GM10266 (cell line): ENCODE results near the gene ANKRD6.

ENCODE experiments used
- DNase-seq: peaks from one replicate; pipeline ENCODE4 v3.0.0; 2012; ENCODE audit errors: extremely low spot score
- TF ChIP-seq, protein P1 (sequence below): IDR thresholded peaks from 2 replicates; pipeline ENCODE4 v1.5.1; 2012; ENCODE audit warnings: mild to moderate bottlenecking, low read depth; ENCODE audit not compliant: control insufficient read depth, insufficient read depth; ENCODE audit errors: missing control alignments

Gene ANKRD6

DNA sequence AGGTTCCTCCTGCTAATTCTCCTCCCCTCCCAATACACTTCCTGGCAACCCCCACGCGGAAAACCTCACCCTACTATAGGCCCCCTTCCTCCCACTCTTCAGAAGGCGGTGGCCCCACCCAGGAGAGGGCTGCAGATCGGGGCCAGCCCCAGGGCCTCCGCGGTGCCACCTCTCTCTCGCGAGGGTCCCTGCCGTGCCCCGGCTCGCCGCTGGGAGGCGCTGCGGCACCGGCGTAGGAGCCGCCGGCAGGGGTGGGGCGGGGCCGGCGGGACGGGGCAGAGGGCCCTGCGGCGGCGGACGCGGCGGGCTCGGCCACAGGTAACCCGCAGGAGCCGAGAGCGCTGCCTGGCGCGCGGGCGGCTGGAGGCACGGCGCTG lies at the start of gene ANKRD6:
Gene ANKRD6, plus strand, starts transcription at position 278 of the 377 bp plus-strand sequence. CDS start 133,825 bp downstream, outside the sequence.
- peak; percentile 91 for DNase-seq
- TF ChIP-seq, protein P1, sequence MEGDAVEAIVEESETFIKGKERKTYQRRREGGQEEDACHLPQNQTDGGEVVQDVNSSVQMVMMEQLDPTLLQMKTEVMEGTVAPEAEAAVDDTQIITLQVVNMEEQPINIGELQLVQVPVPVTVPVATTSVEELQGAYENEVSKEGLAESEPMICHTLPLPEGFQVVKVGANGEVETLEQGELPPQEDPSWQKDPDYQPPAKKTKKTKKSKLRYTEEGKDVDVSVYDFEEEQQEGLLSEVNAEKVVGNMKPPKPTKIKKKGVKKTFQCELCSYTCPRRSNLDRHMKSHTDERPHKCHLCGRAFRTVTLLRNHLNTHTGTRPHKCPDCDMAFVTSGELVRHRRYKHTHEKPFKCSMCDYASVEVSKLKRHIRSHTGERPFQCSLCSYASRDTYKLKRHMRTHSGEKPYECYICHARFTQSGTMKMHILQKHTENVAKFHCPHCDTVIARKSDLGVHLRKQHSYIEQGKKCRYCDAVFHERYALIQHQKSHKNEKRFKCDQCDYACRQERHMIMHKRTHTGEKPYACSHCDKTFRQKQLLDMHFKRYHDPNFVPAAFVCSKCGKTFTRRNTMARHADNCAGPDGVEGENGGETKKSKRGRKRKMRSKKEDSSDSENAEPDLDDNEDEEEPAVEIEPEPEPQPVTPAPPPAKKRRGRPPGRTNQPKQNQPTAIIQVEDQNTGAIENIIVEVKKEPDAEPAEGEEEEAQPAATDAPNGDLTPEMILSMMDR: peak; percentile 96

DNA sequence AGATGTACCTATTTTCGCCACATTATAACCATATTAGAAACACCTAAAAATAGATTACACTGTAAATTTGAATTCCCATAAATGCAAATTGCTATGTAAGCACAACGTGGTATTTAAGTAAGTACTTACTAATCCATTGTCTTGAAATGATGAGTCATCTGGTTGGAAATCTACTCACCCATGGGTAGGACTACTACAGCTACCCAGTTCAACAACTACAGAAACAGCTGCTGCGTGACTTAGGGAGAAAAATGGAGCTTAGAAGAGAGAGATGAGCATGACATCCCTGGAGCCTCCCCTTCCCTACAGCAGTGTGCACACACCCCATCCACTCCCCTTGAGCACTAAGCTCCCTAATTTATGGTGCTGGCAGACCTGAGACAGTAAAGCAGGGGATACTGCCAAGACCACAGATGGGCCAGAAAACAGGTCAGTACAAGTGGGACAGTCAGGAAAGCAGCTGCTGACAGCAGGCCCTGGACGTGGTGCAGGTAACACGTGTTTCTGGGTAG lies 47.7 kb upstream of the ANKRD6 start:
- TF ChIP-seq, protein P1: no peak
- DNase-seq: no peak

DNA sequence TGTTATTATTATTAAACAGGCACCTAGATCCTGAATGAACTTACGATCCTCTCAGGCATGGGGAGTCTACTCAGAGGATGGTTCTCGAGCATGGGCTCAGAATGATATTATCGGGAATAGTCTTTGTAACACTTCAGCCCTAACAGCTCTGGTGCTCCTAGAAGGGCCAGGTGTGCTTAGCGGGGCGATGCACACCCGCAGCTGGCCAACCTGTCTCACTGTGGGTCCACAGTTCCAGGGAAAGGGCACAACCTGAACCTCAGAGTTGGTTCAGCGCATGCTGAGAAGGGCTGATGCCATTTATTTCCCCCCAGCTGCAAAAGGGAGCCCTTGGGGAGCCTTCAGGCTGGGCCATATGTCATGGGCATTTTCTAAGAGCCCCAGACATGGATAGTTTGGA lies 47.1 kb upstream of the ANKRD6 start:
- TF ChIP-seq, protein P1: no peak
- DNase-seq: no peak

DNA sequence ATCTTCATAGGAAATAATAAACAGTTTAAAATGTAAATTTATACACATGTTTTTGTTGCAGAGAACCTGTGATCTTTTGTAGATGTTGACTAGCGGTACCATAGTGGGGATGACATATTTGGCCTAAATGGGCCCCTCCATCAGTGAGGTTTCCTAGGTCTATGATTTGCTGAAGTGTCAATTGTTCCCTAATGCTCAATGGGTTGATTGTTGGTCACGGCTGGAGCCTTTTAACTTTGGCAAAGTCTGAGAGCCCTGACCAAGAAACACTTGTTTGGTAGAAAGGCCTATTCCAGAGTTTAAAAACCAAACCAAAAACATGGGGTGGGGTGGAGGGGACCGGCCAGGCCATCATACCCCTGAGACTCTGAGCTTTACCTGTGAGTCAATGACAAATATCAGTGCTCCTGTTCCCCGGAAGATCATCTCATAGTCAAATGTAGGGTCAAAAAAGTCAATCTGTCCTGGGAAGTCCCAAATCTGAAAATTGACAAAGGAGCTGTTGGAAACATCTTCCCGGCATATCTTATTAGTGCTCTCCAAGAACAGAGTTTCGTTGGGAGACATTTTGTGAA lies 45.9 kb upstream of the ANKRD6 start:
- TF ChIP-seq, protein P1: no peak
- DNase-seq: no peak

DNA sequence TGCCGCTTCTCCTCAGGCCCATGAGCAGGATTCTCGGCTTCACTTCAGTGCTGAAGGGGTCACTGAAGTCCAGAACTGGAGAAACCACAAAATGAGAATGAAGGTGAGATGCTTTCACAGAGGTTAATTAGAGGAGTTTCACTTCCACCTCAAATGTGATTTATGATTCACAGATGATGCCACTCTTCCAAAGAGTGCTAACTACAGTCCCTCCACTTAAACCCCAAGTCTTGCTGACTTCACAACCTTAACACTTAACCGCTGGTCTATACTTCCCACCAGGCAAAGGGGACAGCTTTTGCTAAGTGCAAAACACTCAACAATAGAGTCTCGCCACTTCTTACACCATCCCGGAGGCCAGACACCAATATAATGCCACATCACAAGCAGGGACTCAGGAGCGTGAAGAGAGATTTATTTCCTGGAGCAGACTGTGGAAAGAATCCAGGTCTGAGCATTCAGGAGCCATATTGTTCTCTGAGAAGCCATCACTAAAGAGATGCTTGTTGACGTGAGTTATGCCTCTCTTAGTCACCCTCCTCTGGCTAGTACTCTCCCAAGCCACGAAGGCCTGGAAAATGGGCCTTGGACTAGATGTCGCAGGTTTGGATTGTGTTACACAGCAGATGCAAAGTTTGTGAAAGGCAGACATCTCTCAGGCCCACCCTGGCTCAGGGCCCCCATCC lies 45.3 kb upstream of the ANKRD6 start:
- TF ChIP-seq, protein P1: no peak
- DNase-seq: peak; percentile 40

DNA sequence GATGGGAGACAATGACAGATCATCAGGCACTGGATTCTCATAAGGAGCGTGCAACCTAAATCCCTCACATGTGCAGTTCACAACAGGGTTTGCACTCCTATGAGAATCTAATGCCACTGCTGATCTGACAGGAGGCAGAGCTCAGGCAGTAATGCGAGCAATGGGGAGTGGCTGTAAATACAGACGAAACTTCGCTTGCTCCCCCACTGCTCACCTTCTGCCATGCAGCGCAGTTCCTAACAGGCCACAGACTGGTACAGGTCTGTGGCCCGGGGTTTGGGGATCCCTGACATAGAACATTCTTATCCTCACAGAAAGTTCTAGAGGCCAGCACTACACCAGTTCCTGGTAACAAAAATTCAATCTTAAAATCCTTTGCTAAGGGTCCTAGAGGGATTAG lies 44.1 kb upstream of the ANKRD6 start:
- TF ChIP-seq, protein P1: no peak
- DNase-seq: no peak

DNA sequence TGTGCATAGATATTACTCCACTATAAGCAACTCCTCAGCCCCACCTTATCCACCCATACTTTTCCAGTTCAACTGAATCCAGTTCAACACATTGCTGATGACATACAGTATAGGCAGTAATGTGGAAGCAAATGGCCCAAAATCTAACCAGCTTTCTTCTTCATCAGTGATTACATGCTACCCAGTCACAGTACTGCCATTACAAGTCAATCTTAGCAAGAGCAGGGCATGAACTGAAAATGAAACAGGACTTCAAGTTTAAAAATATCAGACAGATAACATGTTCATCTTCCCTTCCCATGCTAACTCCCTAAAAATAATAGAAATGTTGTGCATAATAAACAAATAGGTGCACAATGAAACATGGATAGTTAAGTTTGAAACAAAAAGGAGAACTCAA lies 40.1 kb upstream of the ANKRD6 start:
- TF ChIP-seq, protein P1: no peak
- DNase-seq: no peak
